NCI-H1436 treated with DMSO at 0.1 percent for 48 hours (cell line): ENCODE measurements around the gene NCL.
A peak's percentile ranks its signal among the peaks of the same experiment; 100 is the strongest.
"Not testable (repeated sequence)": the region's sequence is repeated elsewhere in the genome, so short reads cannot be mapped to it uniquely, and the experiment has no call there.

ENCODE experiments used
- DNase-seq: peaks from one replicate; lab custom pipeline; 2025; lab: John Stamatoyannopoulos, UW

Gene NCL

DNA sequence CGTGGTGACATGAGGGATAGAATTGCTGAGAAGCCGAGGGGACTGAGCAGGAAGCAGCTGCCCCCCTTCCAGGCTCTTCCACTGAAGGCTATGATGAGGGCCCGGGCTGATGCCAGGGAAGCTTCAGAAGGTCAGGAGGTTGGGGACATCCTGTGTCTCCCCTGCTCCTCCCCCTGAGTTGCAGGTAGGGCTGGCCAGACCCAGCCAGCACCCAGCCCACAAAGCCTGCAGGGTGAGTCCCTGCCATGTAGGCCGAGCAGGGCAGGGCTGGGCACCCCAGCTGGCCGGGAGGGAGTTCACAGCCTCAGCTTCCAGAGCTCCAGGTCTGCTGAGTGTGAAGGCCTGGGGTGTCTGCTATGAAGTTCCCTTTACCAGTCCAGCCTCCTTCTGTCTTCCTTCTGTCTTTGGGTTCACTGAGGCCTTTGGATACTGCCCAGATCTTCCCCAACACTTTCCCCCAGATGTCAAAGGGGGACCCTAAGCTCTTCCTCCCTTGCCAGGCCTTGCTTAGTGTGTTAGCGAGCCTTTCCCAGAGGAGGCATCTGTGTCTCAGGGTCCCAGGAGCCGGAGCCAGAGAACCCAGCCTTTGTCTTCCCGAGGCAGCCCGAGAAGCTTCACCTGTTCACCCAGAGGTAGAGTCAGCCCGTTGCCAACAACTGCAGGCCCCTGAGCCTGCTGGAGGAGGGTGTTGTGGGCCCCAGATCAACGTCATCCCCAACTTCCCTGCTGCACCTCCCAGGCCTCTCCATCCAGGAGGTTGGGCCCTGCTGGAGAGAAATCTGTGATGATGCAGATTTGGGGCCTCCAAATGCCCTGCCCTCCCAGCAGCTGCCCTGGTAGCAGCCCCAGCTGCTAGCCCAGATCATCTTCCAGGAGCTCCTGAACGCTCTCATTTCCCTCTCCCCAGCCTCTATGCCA is 3.6 kb upstream of the NCL start:
- no peak for DNase-seq

DNA sequence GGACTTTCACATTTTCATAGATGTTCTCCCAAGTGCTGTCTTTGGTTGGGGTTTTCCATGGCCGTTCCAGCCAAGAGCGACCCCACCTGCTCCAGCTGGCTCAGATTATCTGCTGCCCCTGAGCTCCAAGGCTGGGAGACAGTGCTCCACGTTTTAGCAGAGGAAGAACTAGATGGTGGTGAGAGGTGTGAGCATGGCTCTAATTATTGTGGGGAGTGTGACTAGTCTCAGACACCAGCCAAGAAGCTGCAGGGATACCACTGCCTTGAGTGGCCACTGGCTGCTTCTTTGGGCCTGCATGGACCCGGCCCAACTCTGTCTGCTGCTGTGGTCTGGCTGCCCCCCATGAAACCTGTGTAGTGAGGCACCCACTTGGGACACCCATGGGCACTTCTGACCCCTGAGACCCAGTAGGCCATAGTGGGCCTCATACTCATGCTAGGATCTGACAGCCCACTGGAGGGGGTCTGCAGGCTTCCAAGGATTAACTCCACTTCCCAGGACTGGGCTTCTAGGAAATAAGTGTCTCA is 2.8 kb upstream of the NCL start:
- DNase-seq: no peak

DNA sequence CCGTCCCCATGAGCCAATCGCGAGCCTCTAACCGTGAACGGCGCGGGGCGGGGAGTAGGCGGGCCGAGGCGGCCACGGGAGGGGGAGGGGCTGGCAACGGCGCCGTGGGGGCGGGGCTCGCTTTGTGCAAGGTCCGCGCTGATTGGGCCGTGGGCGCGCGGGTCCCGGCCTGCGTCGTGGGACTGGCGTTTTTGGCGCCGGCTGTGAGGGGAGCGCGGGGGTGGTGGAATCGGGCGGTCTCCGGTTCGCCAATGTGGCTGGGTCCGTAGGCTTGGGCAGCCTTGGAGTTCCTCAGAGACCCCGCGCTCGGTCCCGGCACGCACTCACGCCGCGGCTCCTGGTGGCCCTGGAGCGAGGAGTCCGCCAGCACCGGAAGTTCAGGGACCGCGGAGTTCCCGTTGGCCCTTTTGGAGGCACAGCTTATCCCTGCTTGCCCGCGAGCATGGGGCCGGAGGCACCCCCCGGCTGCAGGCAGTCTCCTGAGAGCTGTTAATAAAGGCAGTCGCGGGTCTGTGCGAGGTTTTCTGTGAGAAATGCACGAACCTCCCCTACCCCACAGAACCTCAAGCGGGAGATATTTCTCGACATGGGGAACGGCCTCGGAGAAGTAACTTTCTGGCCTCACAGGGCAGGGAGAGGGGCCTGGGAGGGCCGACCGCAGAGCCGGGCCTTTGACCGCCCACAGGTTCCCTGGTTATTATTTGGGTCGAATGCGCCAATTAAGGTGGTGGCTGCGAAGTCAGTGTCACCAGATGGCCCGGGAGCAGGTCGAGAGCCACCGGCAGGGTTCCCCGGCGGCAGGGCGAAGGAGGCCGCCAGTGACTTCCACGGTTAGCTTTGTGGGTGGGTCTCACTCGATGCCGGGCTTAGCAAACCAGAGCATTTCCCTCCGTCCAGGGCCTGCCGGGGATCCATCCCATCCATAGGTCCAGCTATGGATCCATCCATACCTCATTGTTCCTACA is 574 bp upstream of the NCL start:
- peak; percentile 76 for DNase-seq

DNA sequence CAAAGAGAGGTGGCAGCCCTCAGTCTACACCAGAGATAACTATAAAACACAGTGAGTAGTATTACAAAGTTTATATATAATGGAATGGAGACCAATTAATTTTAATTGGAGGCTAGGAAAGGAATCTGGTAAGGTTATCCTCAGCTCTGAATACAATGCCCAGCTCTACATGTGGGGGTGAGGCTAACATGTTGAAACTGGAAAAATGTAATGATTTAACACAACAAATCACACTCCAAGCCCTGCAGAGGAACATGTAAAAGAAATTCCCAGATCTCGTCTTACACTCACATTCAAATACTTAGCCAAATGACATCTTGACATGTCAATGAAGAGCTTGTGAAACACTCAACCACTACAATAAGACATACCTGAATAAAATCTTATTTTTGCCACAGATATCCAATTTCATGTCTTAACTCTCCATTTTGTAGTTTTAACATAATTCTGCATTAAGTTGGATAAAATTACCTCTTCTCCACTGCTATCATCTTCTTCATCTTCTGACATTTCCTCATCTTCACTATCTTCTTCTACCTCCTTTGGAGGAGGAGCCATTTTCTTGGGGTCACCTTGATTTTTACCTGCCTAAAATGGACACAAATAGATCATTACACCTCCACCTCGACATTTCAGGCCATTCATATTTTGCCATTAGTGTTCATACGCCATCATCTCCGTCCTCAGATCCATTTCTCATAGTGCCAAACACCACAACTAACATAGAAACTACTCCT is 1.4 kb downstream of the NCL start:
- DNase-seq: no peak

DNA sequence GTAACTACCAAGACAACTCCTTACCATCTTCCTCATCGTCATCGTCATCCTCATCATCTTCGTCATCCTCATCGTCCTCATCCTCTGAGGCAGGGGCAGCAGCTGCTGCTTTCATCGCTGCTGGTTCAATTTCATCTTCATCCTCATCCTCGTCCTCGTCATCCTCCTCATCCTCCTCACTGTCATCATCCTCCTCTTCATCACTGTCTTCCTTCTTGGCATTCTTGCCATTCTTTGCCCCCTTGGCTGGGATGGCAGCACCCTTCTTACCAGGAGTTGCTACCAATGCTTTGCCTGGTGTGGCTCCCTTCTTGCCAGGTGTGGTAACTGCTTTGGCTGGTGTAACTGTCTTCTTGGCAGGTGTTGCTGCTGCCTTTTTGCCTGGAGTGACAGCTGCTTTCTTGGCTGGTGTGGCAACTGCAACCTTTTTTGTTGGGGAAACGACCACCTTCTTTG is 2.7 kb downstream of the NCL start:
- no peak for DNase-seq

GRCh38 chr2:231460841-231461240 is 3.4 kb downstream of the NCL start:
- DNase-seq: not testable (repeated sequence)

DNA sequence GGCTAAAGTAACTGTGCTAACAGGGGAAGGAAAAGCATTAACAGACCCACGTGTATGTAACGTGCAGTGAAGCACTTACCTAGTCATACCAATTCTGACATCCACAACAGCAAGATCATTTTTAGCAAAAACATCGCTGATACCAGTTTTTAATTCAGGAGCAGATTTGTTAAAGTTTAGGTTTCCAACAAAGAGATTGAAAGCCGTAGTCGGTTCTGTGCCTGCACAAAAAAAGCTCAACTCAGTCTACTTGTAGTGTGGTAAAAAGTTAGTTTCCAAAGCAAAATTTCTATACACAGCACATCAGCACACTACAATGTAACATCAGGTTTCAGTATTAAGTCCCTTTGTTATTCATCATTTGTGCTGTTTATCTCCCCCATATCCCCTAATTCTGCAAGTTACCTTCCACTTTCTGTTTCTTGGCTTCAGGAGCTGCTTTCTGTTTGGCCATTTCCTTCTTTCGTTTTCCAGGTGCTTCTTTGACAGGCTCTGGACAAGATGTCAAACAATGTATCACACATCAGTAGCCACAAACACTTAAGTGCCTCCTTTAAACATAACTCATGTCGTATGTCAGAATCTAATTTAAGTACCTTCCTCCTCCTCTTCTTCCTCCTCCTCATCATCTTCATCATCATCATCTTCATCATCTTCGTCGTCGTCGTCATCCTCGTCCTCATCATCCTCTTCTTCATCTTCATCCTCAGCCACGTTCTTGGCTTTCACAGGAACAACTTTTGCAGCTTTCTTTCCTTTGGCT is 4.0 kb downstream of the NCL start:
- DNase-seq: no peak

DNA sequence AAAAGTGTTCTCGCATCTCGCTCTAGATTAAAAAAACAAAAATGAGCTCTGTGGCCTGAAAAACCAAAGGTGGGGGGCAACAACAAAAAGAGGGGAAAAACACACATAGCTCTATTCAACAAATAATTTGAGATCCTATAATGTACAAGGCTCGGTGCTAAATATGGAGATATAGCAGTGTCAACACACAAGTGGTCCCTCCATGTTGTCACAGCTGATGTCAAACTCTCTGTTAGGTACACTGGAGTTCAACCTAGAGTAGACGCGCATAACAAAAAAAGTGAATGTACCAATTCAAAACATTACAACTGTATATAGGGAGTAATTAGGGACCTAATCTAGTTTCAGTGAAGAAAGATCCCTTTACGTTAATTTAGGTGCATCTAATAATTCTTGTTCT is 5.9 kb downstream of the NCL start:
- no peak for DNase-seq

DNA sequence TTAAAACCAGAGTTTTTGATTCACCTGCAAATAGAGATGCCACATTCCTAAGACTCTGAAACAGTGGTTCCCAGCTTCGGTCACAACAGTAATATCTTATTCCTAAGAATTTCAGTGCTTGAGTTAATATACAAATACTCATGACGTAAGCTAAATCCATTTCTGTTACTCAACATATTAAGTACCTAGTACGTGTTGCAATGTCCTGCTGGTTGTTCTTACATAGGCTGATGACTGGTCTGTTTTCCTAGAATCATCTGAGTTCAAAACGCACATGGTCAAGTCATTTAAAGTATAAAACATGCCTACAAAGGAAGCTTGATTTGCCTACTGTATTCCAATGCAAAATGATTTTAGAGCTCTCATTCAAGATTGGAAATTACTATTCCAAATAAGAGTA is 7.2 kb downstream of the NCL start:
- no peak for DNase-seq

GRCh38 chr2:231456295-231457004 is 7.8 kb downstream of the NCL start:
- DNase-seq: no peak

DNA sequence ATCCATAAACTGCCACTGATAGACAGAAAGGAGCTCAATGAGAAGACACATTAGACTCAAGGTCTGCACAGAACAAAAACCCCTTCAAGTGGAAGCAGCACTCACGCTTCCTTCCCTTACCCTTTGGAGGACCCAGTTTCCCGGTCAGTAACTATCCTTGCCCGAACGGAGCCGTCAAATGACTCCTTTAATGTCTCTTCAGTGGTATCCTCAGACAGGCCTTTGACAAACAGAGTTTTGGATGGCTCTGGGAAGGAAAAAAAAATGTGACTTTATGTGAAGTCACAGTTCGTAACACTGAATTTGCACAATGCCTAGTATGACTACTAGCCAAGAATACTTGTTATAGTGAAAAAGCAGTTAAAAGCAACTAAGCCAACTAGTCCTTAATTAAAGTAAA is 8.4 kb downstream of the NCL start:
- DNase-seq: no peak

GRCh38 chr2:231455222-231455621 is 9.1 kb downstream of the NCL start:
- no peak for DNase-seq

DNA sequence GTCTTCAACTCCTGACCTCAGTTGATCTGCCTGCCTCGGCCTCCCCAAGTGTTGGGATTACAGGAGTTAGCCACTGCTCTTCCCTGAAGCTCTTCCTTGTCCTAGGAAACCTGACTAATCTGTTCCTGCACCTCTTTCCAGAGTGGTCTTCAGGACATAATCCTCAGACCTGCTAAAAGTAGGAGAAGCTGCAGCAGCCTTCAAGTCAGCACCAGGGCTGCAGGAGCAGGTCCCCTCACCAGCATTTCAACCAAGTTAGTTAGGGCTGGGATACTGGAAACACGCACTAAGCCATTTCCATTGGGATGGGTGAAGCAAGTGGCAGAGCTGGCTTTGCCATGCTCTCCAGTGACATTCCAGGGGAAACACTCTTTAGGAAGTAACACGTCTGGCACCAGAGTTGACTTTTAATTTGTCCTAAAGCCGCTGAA is 9.9 kb downstream of the NCL start:
- DNase-seq: no peak

DNA sequence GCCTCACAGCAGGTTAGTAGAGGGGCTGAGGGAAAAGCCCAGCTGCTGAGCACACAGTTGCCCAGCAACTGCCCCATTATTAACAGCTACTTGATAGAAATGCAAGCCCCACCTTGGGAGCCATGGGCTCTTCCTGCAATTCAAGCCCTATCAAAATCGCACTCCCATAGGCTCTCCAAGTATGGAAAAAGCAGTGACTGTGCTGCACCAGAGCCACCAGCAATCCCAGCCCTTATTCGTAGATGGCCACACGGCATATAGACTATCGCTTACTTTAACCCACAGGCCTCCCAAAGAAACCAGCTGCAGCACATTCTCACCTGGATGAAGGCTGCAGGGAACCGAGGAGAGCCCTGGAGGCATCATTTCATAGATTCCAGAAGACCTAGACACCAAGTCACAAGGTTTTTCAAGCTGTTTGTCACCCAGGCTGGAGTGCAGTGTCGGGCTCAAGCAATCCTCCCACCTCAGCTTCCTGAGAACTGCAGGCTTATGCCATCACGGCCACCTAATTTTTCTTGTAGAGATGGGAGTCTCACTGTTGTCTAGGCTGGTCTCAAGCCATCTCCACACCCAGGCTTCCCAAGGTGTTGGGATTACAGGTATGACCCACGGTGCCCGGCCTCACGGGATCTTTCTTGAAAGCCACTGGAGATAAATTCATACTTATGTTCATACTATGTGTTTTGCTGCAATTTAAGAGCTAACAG is 11.3 kb downstream of the NCL start:
- DNase-seq: no peak

DNA sequence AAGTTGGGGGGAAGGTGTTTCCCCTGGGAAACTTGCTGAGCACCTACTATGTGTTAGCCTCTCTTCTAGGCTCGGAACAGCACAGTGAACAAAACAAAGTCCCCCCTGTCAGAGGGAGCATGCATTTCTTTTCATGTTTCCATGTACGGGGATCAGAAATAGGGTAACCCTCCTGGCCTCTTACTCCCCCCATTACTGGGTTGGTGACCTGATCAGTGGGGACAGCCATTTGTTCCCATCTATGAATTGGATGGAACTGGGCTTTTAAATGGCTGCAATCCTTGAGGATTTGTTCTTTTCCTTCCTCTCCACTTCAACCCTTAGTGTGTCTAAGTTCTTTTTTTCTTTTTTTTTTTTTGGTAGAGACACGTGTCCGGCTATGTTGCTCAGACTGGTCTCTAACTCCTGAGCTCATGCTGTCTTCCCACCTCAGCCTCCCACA is 13.7 kb downstream of the NCL start:
- no peak for DNase-seq

GRCh38 chr2:231449503-231450054 is 14.7 kb downstream of the NCL start:
- no peak for DNase-seq

GRCh38 chr2:231436957-231437356 is 27.3 kb downstream of the NCL start:
- DNase-seq: no peak

DNA sequence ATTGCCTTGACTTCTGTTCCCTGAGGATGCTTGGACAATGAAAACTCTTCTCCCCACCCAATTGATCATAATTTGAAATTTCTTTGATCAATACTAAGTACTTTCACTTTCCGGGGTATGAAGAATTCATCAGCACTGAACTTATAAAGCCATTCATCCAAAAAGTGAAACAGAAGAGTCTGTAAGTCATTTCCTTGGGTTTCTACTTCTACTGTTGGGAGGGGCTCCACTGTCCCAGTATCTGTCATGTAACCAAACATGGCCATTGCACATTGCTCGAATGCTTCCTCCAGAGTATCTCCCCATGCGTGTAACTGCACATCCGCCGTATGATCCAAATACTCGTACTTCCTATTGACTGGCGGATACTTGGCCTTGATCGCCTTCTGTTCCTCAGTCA is 30.3 kb downstream of the NCL start:
- DNase-seq: no peak

DNA sequence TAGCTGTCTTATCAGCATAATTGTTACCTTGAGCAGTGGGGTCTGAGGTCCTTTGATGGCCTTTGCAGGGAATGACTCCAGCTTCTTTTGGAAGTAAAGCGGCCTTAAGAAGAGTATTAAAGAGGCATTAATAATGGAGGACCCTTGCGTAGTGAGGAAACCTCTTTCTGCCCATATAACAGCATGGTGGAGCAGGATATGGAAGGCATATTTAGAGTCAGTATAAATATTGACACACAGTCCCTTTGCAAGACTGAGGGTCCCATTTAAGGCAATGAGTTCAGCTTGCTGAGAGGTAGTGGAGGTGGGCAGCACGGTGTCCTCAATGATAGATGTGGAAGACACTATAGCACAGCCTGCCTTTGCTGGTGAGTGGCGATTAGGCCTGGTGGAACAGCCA is 32.7 kb downstream of the NCL start:
- no peak for DNase-seq
